Neural progenitor cell (in vitro differentiated cells): Measurements from ENCODE around the gene SULT4A1. TPM values are rescaled to one million over a fixed set of nuclear protein-coding genes. Genes with fewer than 3 reads are reported as not detected.

Source experiments
- DNase-seq: peaks from one replicate; pipeline ENCODE4 v3.0.0-alpha.2; 2016; ENCODE audit warnings: low spot score
- H2AFZ ChIP-seq: fragments of 200-600 bp; sonication (generic); replicated peaks from 2 replicates; pipeline ENCODE4 v1.6.1; 2016; ENCODE audit warnings: antibody characterized with exemption
- H3F3A ChIP-seq: fragments of 200-600 bp; sonication (generic); 2 replicates; pipeline ENCODE4 v1.6.1; 2016; ENCODE audit warnings: antibody characterized with exemption, low read depth
- H3K27ac ChIP-seq: fragments of 200-600 bp; sonication (generic); 2 replicates; pipeline ENCODE4 v1.5.1; 2016; ENCODE audit warnings: mild to moderate bottlenecking
- H3K27me3 ChIP-seq: fragments of 200-600 bp; sonication (generic); 2 replicates; pipeline ENCODE4 v1.6.1; 2016; ENCODE audit warnings: mild to moderate bottlenecking, moderate library complexity
- H3K36me3 ChIP-seq: fragments of 200-600 bp; sonication (generic); 2 replicates; pipeline ENCODE4 v1.5.1; 2016
- H3K4me1 ChIP-seq: fragments of 200-600 bp; sonication (generic); 2 replicates; pipeline ENCODE4 v1.6.1; 2016; ENCODE audit warnings: mixed run types
- H3K4me2 ChIP-seq: fragments of 200-600 bp; sonication (generic); 2 replicates; pipeline ENCODE4 v1.6.1; 2016
- H3K4me3 ChIP-seq: fragments of 200-600 bp; sonication (generic); 2 replicates; pipeline ENCODE4 v1.5.1; 2016
- H3K79me2 ChIP-seq: fragments of 200-600 bp; sonication (generic); 2 replicates; pipeline ENCODE4 v1.6.1; 2016; ENCODE audit warnings: low read depth
- H3K9ac ChIP-seq: fragments of 200-600 bp; sonication (generic); 2 replicates; pipeline ENCODE4 v1.6.1; 2016
- H3K9me3 ChIP-seq: fragments of 200-600 bp; sonication (generic); 2 replicates; pipeline ENCODE4 v1.5.1; 2016; ENCODE audit warnings: low read depth
- H4K20me1 ChIP-seq: fragments of 200-600 bp; sonication (generic); 2 replicates; pipeline ENCODE4 v1.6.1; 2016; ENCODE audit warnings: low read depth
- H3K27ac Mint-ChIP-seq: 3 replicates; pipeline ENCODE4 v1.8.0; 2021; ENCODE audit warnings: mixed read lengths
- H3K27me3 Mint-ChIP-seq: 2 replicates; pipeline ENCODE4 v1.8.0; 2022; ENCODE audit warnings: low read depth, mild to moderate bottlenecking, inconsistent platforms, moderate library complexity, mixed read lengths; ENCODE audit not compliant: insufficient read depth
- H3K36me3 Mint-ChIP-seq: 3 replicates; pipeline ENCODE4 v1.8.0; 2021; ENCODE audit warnings: mixed read lengths
- H3K4me1 Mint-ChIP-seq: 3 replicates; pipeline ENCODE4 v1.8.0; 2021; ENCODE audit warnings: mixed read lengths
- H3K4me3 Mint-ChIP-seq: 3 replicates; pipeline ENCODE4 v1.8.0; 2021; ENCODE audit warnings: mild to moderate bottlenecking, moderate library complexity, mixed read lengths
- H3K9me3 Mint-ChIP-seq: 3 replicates; pipeline ENCODE4 v1.8.0; 2020; ENCODE audit warnings: mixed read lengths
- EZH2 ChIP-seq: fragments of 200-600 bp; sonication (generic); IDR thresholded peaks from 2 replicates; pipeline ENCODE4 v1.6.1; 2017; ENCODE audit warnings: antibody characterized with exemption, mild to moderate bottlenecking, moderate library complexity
- EZH2phosphoT487 ChIP-seq: fragments of 200-600 bp; sonication (generic); IDR thresholded peaks from 2 replicates; pipeline ENCODE4 v1.6.1; 2017; ENCODE audit warnings: antibody characterized with exemption
- total RNA-seq: library from RNA; depleted of rRNA; stranded (reverse); fragments of >200 nt; gene quantifications from 2 replicates; pipeline ENCODE4 v1.2.3, GENCODE V29; 2015; ENCODE audit warnings: low replicate concordance
- TF ChIP-seq, protein P1 (sequence below): fragments of 200-600 bp; sonication (generic); IDR thresholded peaks from 2 replicates; pipeline ENCODE4 v1.5.1; 2017; ENCODE audit warnings: antibody characterized with exemption, mild to moderate bottlenecking

Gene SULT4A1
- total RNA-seq, 1 donor from 2014 or later, result 14.2 TPM

DNA sequence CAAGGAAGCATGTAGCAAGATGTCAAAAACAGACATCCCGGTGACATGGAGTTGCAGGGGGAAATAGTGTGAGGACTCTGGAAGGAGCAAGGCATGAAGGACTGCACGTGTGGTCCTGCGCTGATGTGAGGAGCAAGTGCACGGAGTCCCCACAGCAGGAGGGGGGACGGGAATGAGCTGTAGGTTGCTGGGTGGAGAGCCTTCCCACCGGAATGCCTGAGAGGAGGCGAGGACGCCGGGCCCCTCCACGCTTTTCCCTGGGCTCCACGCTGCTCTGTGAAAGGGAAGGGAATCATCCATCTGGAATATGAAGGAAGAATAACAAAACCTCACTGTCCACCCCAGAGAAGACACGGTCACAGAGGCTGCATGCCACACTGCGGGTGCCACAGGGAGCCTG, 26.6 kb downstream of the SULT4A1 start:
- H3K27me3 Mint-ChIP-seq, result peaks cover 3% of the 10 kb centered on the region
- no peaks in the 10 kb centered on the region for H3K36me3 ChIP-seq
- H3K36me3 Mint-ChIP-seq, result no peaks in the 10 kb centered on the region
- DNase-seq, result no peak
- H3K4me3 Mint-ChIP-seq, result no peak overlapping the region
- peak overlapping the region; percentile 72 for H3K27ac Mint-ChIP-seq
- no peaks in the 10 kb centered on the region for H3K9me3 ChIP-seq
- H3K9me3 Mint-ChIP-seq, result no peaks in the 10 kb centered on the region
- H3K79me2 ChIP-seq, result no peaks in the 10 kb centered on the region
- no peak overlapping the region for H3K27ac ChIP-seq
- no peak for TF ChIP-seq EZH2
- no peak for TF ChIP-seq EZH2phosphoT487
- TF ChIP-seq, protein P1, sequence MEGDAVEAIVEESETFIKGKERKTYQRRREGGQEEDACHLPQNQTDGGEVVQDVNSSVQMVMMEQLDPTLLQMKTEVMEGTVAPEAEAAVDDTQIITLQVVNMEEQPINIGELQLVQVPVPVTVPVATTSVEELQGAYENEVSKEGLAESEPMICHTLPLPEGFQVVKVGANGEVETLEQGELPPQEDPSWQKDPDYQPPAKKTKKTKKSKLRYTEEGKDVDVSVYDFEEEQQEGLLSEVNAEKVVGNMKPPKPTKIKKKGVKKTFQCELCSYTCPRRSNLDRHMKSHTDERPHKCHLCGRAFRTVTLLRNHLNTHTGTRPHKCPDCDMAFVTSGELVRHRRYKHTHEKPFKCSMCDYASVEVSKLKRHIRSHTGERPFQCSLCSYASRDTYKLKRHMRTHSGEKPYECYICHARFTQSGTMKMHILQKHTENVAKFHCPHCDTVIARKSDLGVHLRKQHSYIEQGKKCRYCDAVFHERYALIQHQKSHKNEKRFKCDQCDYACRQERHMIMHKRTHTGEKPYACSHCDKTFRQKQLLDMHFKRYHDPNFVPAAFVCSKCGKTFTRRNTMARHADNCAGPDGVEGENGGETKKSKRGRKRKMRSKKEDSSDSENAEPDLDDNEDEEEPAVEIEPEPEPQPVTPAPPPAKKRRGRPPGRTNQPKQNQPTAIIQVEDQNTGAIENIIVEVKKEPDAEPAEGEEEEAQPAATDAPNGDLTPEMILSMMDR, result no peak
- H3K4me2 ChIP-seq, result no peak overlapping the region
- peaks cover 6% of the 10 kb centered on the region for H3K4me1 Mint-ChIP-seq
- H3K4me3 ChIP-seq, result no peak overlapping the region
- H3F3A ChIP-seq, result no peaks in the 10 kb centered on the region
- no peak overlapping the region for H2AFZ ChIP-seq
- peaks cover 2% of the 10 kb centered on the region for H4K20me1 ChIP-seq
- no peaks in the 10 kb centered on the region for H3K27me3 ChIP-seq
- no peak overlapping the region for H3K9ac ChIP-seq
- no peaks in the 10 kb centered on the region for H3K4me1 ChIP-seq

DNA sequence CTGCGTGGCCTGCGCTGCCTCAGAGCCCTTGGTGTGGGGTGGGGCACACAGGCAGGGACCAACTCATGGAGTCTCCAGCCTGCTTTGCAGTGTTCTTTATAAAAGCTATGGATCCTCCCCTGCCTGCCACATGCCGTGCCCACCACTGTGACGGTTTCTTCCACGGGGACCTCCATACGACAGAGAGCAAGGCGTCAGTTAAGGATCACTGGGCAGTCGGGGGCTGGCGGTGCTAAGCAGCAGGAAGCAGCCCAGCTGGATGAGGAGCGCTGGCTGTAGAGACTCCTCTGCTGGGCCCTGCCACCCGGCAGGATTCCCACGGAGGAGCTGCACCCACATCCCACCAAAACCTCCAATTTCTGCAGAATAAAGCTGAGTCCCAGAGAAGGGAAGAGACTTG, 27.1 kb downstream of the SULT4A1 start:
- H3K36me3 Mint-ChIP-seq, result no peaks in the 10 kb centered on the region
- no peak overlapping the region for H3K4me2 ChIP-seq
- H3K36me3 ChIP-seq, result no peaks in the 10 kb centered on the region
- no peak overlapping the region for H3K4me3 Mint-ChIP-seq
- no peaks in the 10 kb centered on the region for H3K4me1 ChIP-seq
- no peaks in the 10 kb centered on the region for H4K20me1 ChIP-seq
- no peaks in the 10 kb centered on the region for H3K9me3 ChIP-seq
- no peaks in the 10 kb centered on the region for H3K79me2 ChIP-seq
- H3K4me3 ChIP-seq, result no peak overlapping the region
- H2AFZ ChIP-seq, result no peak overlapping the region
- no peak overlapping the region for H3K9ac ChIP-seq
- no peaks in the 10 kb centered on the region for H3F3A ChIP-seq
- peaks cover 3% of the 10 kb centered on the region for H3K27me3 Mint-ChIP-seq
- TF ChIP-seq EZH2phosphoT487 (no peak), EZH2 (no peak)
- TF ChIP-seq, protein P1, result no peak
- no peak for DNase-seq
- no peaks in the 10 kb centered on the region for H3K27me3 ChIP-seq
- H3K4me1 Mint-ChIP-seq, result peaks cover 6% of the 10 kb centered on the region
- H3K9me3 Mint-ChIP-seq, result no peaks in the 10 kb centered on the region
- H3K27ac ChIP-seq, result no peak overlapping the region
- peak overlapping the region; percentile 72 for H3K27ac Mint-ChIP-seq

DNA sequence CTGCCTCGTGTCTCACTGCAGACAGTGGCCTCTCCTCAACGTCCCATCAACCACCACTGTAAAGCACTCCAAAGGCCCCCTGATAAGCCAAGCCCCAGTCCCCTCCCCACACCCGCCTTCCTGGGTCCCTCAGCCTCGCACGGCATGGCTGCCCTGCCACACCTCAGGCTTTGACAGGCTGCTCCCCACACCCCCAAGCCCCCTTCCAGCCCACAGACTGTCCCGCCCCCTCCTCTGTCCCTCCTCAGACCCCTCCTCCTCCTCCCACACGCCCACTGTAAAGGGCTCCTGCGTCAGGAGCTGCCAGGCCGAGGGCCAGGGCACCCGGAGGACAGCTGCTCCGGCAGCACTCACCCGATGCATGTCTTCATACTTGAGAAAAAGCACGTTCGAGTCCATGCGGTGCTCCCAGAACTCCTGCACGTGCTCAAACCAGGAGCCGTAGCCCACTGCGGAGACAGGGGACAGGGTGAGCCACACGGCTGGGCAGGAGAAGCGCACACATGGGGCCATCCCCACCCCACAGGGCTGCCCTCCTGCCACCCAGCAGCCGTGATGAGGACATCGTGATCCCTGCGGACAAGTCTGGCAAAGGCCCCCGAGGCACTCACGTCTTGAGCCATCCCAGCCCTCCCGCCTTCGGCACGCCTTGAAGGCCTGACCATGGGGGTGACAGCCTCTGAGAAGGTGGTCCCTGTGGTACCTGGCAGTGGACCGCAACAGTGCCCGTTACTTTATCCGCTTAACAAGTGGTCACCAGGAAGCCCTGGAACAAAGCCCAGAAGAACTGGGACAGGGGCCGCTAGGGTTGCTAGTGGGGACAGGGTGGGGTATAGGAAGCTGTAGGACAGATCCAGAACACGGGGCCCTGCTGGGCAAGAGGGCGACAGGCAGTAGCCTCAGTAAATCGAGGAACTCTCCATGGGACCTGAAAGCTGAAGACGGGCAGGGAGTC, 28.8 kb downstream of the SULT4A1 start:
- Histone ChIP-seq H4K20me1 (peaks cover 13% of the 10 kb centered on the region), H2AFZ (no peak overlapping the region), H3K4me2 (no peak overlapping the region), H3K4me3 (no peak overlapping the region), H3K27ac (no peak overlapping the region), H3K79me2 (no peaks in the 10 kb centered on the region), H3K36me3 (no peaks in the 10 kb centered on the region), H3K27me3 (no peaks in the 10 kb centered on the region), H3K4me1 (no peaks in the 10 kb centered on the region), H3F3A (no peaks in the 10 kb centered on the region), H3K9me3 (no peaks in the 10 kb centered on the region), H3K9ac (no peak overlapping the region)
- DNase-seq, result no peak
- Mint-ChIP-seq H3K27me3 (peaks cover 3% of the 10 kb centered on the region), H3K4me3 (no peak overlapping the region), H3K4me1 (peaks cover 12% of the 10 kb centered on the region), H3K36me3 (no peaks in the 10 kb centered on the region), H3K9me3 (no peaks in the 10 kb centered on the region), H3K27ac (no peak overlapping the region)
- TF ChIP-seq EZH2phosphoT487, result no peak
- TF ChIP-seq, protein P1, result no peak
- TF ChIP-seq EZH2, result no peak
